GM12875 (cell line): Measurements from ENCODE around the gene TRIM36.
A peak's percentile ranks its signal among the peaks of the same experiment; 100 is the strongest.

Experiments
- H3K4me3 ChIP-seq: one replicate; pipeline ENCODE4 v1.5.1; 2011; ENCODE audit warnings: low read depth, low read length, control low read depth
- CTCF ChIP-seq: IDR thresholded peaks from 2 replicates; pipeline ENCODE4 v1.5.1; 2011; ENCODE audit warnings: low read depth, mild to moderate bottlenecking, control low read depth, inconsistent platforms, low read length, moderate library complexity, borderline replicate concordance; ENCODE audit not compliant: insufficient read depth

Gene TRIM36

GRCh38 chr5:115098041-115098702 lies 71.5 kb downstream of the TRIM36 start:
- TF ChIP-seq CTCF, result peak; percentile 68

GRCh38 chr5:115097236-115097635 lies 72.5 kb downstream of the TRIM36 start:
- TF ChIP-seq CTCF, result no peak
- H3K4me3 ChIP-seq, result no peak overlapping the region

More at GRCh38 chr5:115098041-115098702, 71.5 kb downstream of the TRIM36 start:
- H3K4me3 ChIP-seq, result no peak overlapping the region

- H3K4me3 ChIP-seq, result no peak overlapping the region
- no peak for TF ChIP-seq CTCF
These were observed 73.5 kb downstream of the TRIM36 start for GRCh38 chr5:115096034-115096769.

- H3K4me3 ChIP-seq, result no peak overlapping the region
- no peak for TF ChIP-seq CTCF
These were observed 81.8 kb downstream of the TRIM36 start for GRCh38 chr5:115087951-115088350.

GRCh38 chr5:115086473-115086872 lies 83.2 kb downstream of the TRIM36 start:
- no peak overlapping the region for H3K4me3 ChIP-seq
- TF ChIP-seq CTCF, result no peak

GRCh38 chr5:115084246-115084793 lies 85.4 kb downstream of the TRIM36 start:
- H3K4me3 ChIP-seq, result no peak overlapping the region
- no peak for TF ChIP-seq CTCF

GRCh38 chr5:115079924-115080623 lies 89.6 kb downstream of the TRIM36 start:
- no peak for TF ChIP-seq CTCF

More at GRCh38 chr5:115079924-115080623, 89.6 kb downstream of the TRIM36 start:
- no peak overlapping the region for H3K4me3 ChIP-seq
